Measurements from ENCODE around the gene ABCC12.

GRCh38 chr16:48164907-48165715, 9.3 kb upstream of the ABCC12 start:
- TF ChIP-seq CTCF (conservative IDR thresholded peaks at IDR 0.05; ENCODE audit: low read depth, low read length) (peak; percentile 90), EZH2 (IDR thresholded peaks at IDR 0.05; ENCODE audit: borderline replicate concordance, low read depth, low read length, poor library complexity, severe bottlenecking) (no peak)

All from A673 (cell line).